Measurements from ENCODE around the gene STH. TPM values are rescaled to one million over a fixed set of nuclear protein-coding genes. Genes with fewer than 3 reads are reported as not detected.
A peak's percentile ranks its signal among the peaks of the same experiment; 100 is the strongest.

STH gene
- total and polyA plus RNA-seq, 12 donors: not detected

DNA sequence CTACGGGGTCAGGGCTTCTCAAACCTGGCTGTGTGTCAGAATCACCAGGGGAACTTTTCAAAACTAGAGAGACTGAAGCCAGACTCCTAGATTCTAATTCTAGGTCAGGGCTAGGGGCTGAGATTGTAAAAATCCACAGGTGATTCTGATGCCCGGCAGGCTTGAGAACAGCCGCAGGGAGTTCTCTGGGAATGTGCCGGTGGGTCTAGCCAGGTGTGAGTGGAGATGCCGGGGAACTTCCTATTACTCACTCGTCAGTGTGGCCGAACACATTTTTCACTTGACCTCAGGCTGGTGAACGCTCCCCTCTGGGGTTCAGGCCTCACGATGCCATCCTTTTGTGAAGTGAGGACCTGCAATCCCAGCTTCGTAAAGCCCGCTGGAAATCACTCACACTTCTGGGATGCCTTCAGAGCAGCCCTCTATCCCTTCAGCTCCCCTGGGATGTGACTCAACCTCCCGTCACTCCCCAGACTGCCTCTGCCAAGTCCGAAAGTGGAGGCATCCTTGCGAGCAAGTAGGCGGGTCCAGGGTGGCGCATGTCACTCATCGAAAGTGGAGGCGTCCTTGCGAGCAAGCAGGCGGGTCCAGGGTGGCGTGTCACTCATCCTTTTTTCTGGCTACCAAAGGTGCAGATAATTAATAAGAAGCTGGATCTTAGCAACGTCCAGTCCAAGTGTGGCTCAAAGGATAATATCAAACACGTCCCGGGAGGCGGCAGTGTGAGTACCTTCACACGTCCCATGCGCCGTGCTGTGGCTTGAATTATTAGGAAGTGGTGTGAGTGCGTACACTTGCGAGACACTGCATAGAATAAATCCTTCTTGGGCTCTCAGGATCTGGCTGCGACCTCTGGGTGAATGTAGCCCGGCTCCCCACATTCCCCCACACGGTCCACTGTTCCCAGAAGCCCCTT is 10.9 kb downstream of the STH start:
- no peak overlapping the region for H3K27ac ChIP-seq
- WGBS, 4 donors: 58 to 80% (median 75%) methylated on average over 25 to 33 of the region's 33 CpGs
- H3K4me3 ChIP-seq: no peak overlapping the region
- no peaks in the 10 kb centered on the region for H3K9me3 ChIP-seq (replicated peaks in 1 of 3)
- no peaks in the 10 kb centered on the region for H3K4me1 ChIP-seq (replicated peaks in 1 of 2)
- no peaks in the 10 kb centered on the region for H3K27me3 ChIP-seq
- TF ChIP-seq CTCF (IDR thresholded peaks at IDR 0.05): no peak
- TF ChIP-seq POLR2A (IDR thresholded peaks at IDR 0.05): no peak
- H3K36me3 ChIP-seq (replicated peaks in 1 of 2): no peaks in the 10 kb centered on the region
- intact Hi-C loops (cut with DNase I): no loop called here
- peak in 3 of 7 donors; percentile 70 to 79 (median 73) for DNase-seq

GRCh38 chr17:46010597-46011186 is 11.6 kb downstream of the STH start:
- Histone ChIP-seq H3K36me3 (replicated peaks in 1 of 2) (no peaks in the 10 kb centered on the region), H3K9me3 (replicated peaks in 1 of 3) (no peaks in the 10 kb centered on the region), H3K27me3 (no peaks in the 10 kb centered on the region), H3K27ac (no peak overlapping the region), H3K4me3 (no peak overlapping the region), H3K4me1 (replicated peaks in 1 of 2) (no peaks in the 10 kb centered on the region)
- intact Hi-C loops (cut with DNase I): no loop called here
- 81 to 92% (median 82%) methylated on average over 8 to 16 of the region's 16 CpGs; no CpG with 5 or more reads in 1 of the 4 donors for WGBS, 4 donors
- no peak for DNase-seq
- no peak for TF ChIP-seq CTCF (IDR thresholded peaks at IDR 0.05)
- no peak for TF ChIP-seq POLR2A (IDR thresholded peaks at IDR 0.05)

DNA sequence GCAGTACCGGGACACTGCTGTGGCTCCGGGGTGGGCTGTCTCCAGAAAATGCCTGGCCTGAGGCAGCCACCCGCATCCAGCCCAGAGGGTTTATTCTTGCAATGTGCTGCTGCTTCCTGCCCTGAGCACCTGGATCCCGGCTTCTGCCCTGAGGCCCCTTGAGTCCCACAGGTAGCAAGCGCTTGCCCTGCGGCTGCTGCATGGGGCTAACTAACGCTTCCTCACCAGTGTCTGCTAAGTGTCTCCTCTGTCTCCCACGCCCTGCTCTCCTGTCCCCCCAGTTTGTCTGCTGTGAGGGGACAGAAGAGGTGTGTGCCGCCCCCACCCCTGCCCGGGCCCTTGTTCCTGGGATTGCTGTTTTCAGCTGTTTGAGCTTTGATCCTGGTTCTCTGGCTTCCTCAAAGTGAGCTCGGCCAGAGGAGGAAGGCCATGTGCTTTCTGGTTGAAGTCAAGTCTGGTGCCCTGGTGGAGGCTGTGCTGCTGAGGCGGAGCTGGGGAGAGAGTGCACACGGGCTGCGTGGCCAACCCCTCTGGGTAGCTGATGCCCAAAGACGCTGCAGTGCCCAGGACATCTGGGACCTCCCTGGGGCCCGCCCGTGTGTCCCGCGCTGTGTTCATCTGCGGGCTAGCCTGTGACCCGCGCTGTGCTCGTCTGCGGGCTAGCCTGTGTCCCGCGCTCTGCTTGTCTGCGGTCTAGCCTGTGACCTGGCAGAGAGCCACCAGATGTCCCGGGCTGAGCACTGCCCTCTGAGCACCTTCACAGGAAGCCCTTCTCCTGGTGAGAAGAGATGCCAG is 12.9 kb downstream of the STH start:
- no peak for DNase-seq
- 81 to 90% (median 89%) methylated on average over 7 to 28 of the region's 28 CpGs for WGBS, 4 donors
- H3K4me1 ChIP-seq (replicated peaks in 1 of 2): no peaks in the 10 kb centered on the region
- no peak for TF ChIP-seq CTCF (IDR thresholded peaks at IDR 0.05)
- TF ChIP-seq POLR2A (IDR thresholded peaks at IDR 0.05): no peak
- no peaks in the 10 kb centered on the region for H3K9me3 ChIP-seq (replicated peaks in 1 of 3)
- H3K4me3 ChIP-seq: no peak overlapping the region
- intact Hi-C loops (cut with DNase I): no loop called here
- no peak overlapping the region for H3K27ac ChIP-seq
- H3K27me3 ChIP-seq: no peaks in the 10 kb centered on the region
- H3K36me3 ChIP-seq (replicated peaks in 1 of 2): no peaks in the 10 kb centered on the region

- no peak for TF ChIP-seq POLR2A (IDR thresholded peaks at IDR 0.05)
- WGBS, 4 donors: 79 to 85% (median 83%) methylated on average over 9 to 11 of the region's 11 CpGs
- Histone ChIP-seq H3K9me3 (replicated peaks in 1 of 3) (no peaks in the 10 kb centered on the region), H3K27me3 (no peaks in the 10 kb centered on the region), H3K36me3 (replicated peaks in 1 of 2) (no peaks in the 10 kb centered on the region), H3K27ac (no peak overlapping the region), H3K4me1 (replicated peaks in 1 of 2) (no peaks in the 10 kb centered on the region), H3K4me3 (no peak overlapping the region)
- intact Hi-C loops (cut with DNase I): no loop called here
- no peak for DNase-seq
Measured at GRCh38 chr17:46012506-46013079, 13.5 kb downstream of the STH start.

Data from adrenal gland (tissue), 12 donors.